ENCODE data around the gene ALOX5AP.

DNA sequence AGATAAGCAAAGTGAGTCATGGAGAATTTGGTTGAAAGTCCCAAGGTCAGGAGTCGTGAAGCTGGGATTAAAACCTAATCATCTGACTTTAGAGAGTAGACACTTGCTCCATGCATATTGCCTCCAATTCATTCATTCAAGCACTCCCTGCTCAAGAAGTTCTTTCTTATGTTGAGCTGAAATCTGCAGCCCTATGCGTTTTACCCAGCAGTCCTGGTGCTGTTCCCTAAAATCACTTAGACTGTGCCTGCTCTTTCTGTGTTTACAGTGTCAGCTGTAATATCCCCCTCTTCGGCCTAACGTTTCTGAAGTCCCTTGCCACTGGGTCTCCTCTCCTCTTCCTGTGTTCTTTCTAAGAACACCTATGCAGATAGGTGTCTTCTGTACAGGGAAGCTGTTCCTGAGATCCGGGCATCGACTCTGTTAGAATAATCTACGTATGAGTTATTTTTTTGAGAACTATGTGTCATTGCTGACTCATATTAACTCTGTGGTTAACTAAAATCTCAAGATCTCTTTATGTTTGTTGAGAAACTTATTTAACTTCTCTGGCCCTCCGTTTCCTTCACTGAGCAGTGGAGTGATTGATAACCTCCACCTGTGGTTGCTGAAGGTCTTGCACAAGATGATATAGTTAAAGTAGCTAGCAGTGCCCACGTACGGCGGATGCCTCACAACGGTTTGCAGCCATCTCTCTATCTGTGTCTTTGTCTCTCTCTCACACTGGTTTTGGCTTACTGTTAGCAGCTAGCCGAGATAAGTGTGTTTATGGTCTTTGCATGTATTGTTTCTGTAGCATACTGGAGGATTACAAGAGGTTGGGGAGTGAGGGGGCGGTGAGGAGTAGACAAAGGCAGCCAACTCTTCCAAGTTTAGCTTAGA is 4.7 kb downstream of the ALOX5AP start:
- TF ChIP-seq, protein P1, sequence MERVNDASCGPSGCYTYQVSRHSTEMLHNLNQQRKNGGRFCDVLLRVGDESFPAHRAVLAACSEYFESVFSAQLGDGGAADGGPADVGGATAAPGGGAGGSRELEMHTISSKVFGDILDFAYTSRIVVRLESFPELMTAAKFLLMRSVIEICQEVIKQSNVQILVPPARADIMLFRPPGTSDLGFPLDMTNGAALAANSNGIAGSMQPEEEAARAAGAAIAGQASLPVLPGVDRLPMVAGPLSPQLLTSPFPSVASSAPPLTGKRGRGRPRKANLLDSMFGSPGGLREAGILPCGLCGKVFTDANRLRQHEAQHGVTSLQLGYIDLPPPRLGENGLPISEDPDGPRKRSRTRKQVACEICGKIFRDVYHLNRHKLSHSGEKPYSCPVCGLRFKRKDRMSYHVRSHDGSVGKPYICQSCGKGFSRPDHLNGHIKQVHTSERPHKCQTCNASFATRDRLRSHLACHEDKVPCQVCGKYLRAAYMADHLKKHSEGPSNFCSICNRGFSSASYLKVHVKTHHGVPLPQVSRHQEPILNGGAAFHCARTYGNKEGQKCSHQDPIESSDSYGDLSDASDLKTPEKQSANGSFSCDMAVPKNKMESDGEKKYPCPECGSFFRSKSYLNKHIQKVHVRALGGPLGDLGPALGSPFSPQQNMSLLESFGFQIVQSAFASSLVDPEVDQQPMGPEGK (CRISPR knock-in tag; IDR thresholded peaks at IDR 0.05; ENCODE audit: borderline replicate concordance), result no peak
- TF ChIP-seq, protein P2, sequence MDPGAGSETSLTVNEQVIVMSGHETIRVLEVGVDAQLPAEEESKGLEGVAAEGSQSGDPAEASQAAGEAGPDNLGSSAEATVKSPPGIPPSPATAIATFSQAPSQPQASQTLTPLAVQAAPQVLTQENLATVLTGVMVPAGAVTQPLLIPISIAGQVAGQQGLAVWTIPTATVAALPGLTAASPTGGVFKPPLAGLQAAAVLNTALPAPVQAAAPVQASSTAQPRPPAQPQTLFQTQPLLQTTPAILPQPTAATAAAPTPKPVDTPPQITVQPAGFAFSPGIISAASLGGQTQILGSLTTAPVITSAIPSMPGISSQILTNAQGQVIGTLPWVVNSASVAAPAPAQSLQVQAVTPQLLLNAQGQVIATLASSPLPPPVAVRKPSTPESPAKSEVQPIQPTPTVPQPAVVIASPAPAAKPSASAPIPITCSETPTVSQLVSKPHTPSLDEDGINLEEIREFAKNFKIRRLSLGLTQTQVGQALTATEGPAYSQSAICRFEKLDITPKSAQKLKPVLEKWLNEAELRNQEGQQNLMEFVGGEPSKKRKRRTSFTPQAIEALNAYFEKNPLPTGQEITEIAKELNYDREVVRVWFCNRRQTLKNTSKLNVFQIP (CRISPR knock-in tag; IDR thresholded peaks at IDR 0.05; ENCODE audit: borderline replicate concordance, low read depth), result no peak
- no peak for TF ChIP-seq PPARA (CRISPR knock-in tag; IDR thresholded peaks at IDR 0.05; ENCODE audit: borderline replicate concordance)
- no peak for TF ChIP-seq ZNF70 (CRISPR knock-in tag; IDR thresholded peaks at IDR 0.05)

Data from SK-N-SH treated with all-trans-retinoic acid at 6 μM for 48 hours (cell line).